CD4-positive, CD25-positive, alpha-beta regulatory T cell (primary cell): ENCODE measurements around the gene RHNO1. TPM values are rescaled to one million over a fixed set of nuclear protein-coding genes. Genes with fewer than 3 reads are reported as not detected.

Source experiments
- ATAC-seq, 2 donors: fragments of 150-1000 bp; cut with Tn5 transposase; one replicate each; pipeline ENCODE4 v1.10.0; 2021; ENCODE audit warnings: low read depth in 2 of 2, moderate number of reproducible peaks in 2 of 2, moderate library complexity in 1 of 2
- DNase-seq, 3 donors: peaks; one replicate each; pipeline versions ENCODE4 v3.0.0 to v3.0.0-alpha.2; 2012 to 2022; ENCODE audit warnings: mixed read lengths in 1 of 3
- H3K27ac ChIP-seq: one replicate; pipeline ENCODE4 v1.7.0; 2013; ENCODE audit warnings: mild to moderate bottlenecking, low read length; ENCODE audit not compliant: insufficient read depth, poor library complexity, severe bottlenecking
- H3K27me3 ChIP-seq: one replicate; pipeline ENCODE4 v1.7.0; 2013; ENCODE audit warnings: low read length; ENCODE audit not compliant: control insufficient read depth, insufficient read depth
- H3K36me3 ChIP-seq: one replicate; pipeline ENCODE4 v1.7.0; 2013; ENCODE audit warnings: mild to moderate bottlenecking, low read length, moderate library complexity; ENCODE audit not compliant: control insufficient read depth, insufficient read depth
- H3K4me1 ChIP-seq: 2 replicates; pipeline ENCODE4 v1.7.0; 2013; ENCODE audit warnings: mild to moderate bottlenecking, low read length; ENCODE audit not compliant: insufficient read depth, control insufficient read depth, poor library complexity, severe bottlenecking
- H3K4me3 ChIP-seq: one replicate; pipeline ENCODE4 v1.7.0; 2013; ENCODE audit warnings: low read depth, mild to moderate bottlenecking, low read length, moderate library complexity
- H3K9me3 ChIP-seq, 2 experiments: 1 replicate in 1 of 2; 2 replicates in 1 of 2; pipeline ENCODE4 v1.7.0; 2013; ENCODE audit warnings: low read length in 2 of 2, mild to moderate bottlenecking in 1 of 2, moderate library complexity in 1 of 2; ENCODE audit not compliant: control insufficient read depth in 2 of 2
- H3K27ac Mint-ChIP-seq, 3 donors: one replicate each; pipeline ENCODE4 v1.8.0; 2020 to 2022; ENCODE audit warnings: mild to moderate bottlenecking in 3 of 3, mixed read lengths in 3 of 3, moderate library complexity in 2 of 3
- H3K27me3 Mint-ChIP-seq: one replicate; pipeline ENCODE4 v1.8.0; 2022; ENCODE audit warnings: mild to moderate bottlenecking, mixed read lengths
- H3K36me3 Mint-ChIP-seq: one replicate; pipeline ENCODE4 v1.8.0; 2020; ENCODE audit warnings: mixed read lengths
- H3K4me1 Mint-ChIP-seq, 4 donors: one replicate each; pipeline ENCODE4 v1.8.0; 2020 to 2022; ENCODE audit warnings: mixed read lengths in 4 of 4, mild to moderate bottlenecking in 1 of 4
- H3K4me3 Mint-ChIP-seq, 4 donors: one replicate each; pipeline ENCODE4 v1.8.0; 2020 to 2022; ENCODE audit warnings: mild to moderate bottlenecking in 4 of 4, mixed read lengths in 4 of 4, moderate library complexity in 3 of 4
- H3K9me3 Mint-ChIP-seq, 7 donors: one replicate each; pipeline ENCODE4 v1.8.0; 2020 to 2022; ENCODE audit warnings: mixed read lengths in 7 of 7, mild to moderate bottlenecking in 3 of 7, moderate library complexity in 2 of 7
- polyA plus RNA-seq, 4 donors: library from polyadenylated mRNA; unstranded; fragments of 300-500 nt; fragmentation: Illumina TruSeq; gene quantifications; one replicate each; pipeline ENCODE4 v1.2.3, GENCODE V29; 2021
- total RNA-seq: library from RNA; stranded (reverse); gene quantifications from one replicate; pipeline ENCODE4 v1.2.3, GENCODE V29; 2022

RHNO1 gene
- total and polyA plus RNA-seq, 5 donors from 2014 or later = 29.9 to 76.0 (median 73.1) TPM

DNA sequence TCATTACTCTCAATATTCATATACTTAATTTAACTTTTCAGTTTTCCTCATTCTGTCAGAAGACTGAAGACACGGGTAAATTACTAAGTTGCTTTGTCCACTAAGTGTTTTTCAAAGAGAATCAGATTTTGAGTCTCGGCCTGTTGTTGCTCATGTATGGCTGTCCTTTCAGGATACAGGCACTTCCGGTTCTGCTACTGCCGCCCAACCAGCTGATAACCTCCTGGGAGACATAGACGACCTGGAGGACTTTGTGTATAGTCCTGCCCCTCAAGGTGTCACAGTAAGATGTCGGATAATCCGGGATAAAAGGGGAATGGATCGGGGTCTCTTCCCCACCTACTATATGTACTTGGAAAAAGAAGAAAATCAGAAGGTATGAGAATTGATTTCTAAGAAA is 53.8 kb downstream of the RHNO1 start:
- Mint-ChIP-seq H3K36me3 (peaks cover 44% of the 10 kb centered on the region), H3K27ac (no peak overlapping the region)

DNA sequence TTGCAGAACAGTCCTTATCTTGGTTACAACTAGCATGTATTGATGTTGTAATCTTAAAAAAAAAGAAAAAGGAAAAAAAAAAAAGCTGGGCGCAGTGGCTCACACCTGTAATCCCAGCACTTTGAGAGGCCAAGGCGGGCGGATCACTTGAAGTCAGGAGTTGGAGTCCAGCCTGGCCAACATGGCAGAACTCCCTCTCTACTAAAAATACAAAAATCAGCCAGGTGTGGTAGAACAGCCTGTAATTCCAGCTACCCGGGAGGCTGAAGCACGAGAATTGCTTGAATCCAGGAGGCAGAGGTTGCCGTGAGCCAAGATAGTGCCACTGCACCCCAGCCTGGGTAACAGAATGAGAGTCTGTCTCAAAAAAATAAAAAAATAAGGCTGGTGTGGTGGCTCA is 56.6 kb downstream of the RHNO1 start:
- DNase-seq (no peak), ATAC-seq (no peak)
- Mint-ChIP-seq H3K4me1 (no peaks in the 10 kb centered on the region), H3K9me3 (no peaks in the 10 kb centered on the region), H3K36me3 (peaks cover 40% of the 10 kb centered on the region), H3K4me3 (no peak overlapping the region), H3K27ac (no peak overlapping the region), H3K27me3 (no peaks in the 10 kb centered on the region)
- Histone ChIP-seq H3K9me3 (no peaks in the 10 kb centered on the region), H3K4me1 (no peaks in the 10 kb centered on the region), H3K4me3 (no peak overlapping the region), H3K27ac (no peak overlapping the region), H3K27me3 (no peaks in the 10 kb centered on the region), H3K36me3 (peaks cover 28% of the 10 kb centered on the region)

More for the DNA sequence above, 53.8 kb downstream of the RHNO1 start:
- peaks cover 0 to 5% (median under 1%) of the 10 kb centered on the region in 4 donors for H3K4me1 Mint-ChIP-seq
- no peak overlapping the region for H3K4me3 Mint-ChIP-seq
- no peaks in the 10 kb centered on the region for H3K27me3 ChIP-seq
- H3K9me3 Mint-ChIP-seq = no peaks in the 10 kb centered on the region
- H3K4me3 ChIP-seq = no peak overlapping the region
- ATAC-seq (no peak), DNase-seq (no peak)
- peaks cover 23% of the 10 kb centered on the region for H3K36me3 ChIP-seq
- H3K27me3 Mint-ChIP-seq = no peaks in the 10 kb centered on the region
- no peaks in the 10 kb centered on the region for H3K4me1 ChIP-seq
- H3K27ac ChIP-seq = no peak overlapping the region
- no peaks in the 10 kb centered on the region for H3K9me3 ChIP-seq

DNA sequence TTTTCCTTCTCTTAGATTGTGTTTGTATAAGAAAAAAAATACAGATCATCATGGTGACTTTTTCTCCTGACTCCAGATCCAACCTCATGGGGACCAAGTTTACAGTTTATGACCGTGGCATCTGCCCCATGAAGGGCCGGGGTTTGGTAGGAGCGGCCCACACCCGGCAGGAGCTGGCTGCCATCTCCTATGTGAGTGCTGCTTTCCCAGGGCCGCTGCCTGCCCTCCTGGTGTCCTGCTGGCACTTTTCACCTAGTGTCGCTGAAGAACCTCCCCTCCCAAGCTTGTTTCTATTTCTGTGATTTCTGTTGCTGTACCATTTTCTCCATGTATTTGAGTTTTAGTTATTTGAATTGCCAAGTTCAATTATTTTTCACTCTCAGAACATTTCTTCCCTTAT is 57.3 kb downstream of the RHNO1 start:
- Mint-ChIP-seq H3K27ac (no peak overlapping the region), H3K4me1 (no peaks in the 10 kb centered on the region), H3K4me3 (no peak overlapping the region), H3K9me3 (no peaks in the 10 kb centered on the region), H3K36me3 (peaks cover 44% of the 10 kb centered on the region), H3K27me3 (no peaks in the 10 kb centered on the region)
- Histone ChIP-seq H3K4me1 (no peaks in the 10 kb centered on the region), H3K27ac (no peak overlapping the region), H3K4me3 (no peak overlapping the region), H3K27me3 (no peaks in the 10 kb centered on the region), H3K36me3 (peaks cover 33% of the 10 kb centered on the region), H3K9me3 (no peaks in the 10 kb centered on the region)
- ATAC-seq (no peak), DNase-seq (no peak)

DNA sequence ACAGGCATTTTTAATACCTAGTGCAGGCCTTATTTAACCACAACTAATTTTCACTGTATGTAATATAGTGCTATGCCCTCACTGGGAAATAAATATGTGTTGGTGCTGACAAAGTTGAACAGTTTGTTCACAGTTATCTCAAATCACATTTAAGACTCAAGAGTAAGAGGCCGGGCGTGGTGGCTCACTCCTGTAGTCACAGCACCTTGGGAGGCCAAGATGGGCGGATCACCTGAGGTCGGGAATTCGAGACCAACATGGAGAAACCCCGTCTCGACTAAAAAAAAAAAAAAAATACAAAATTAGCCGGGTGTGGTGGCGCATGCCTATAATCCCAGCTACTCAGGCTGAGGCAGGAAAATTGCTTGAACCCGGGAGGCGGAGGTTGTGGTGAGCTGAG is 59.3 kb downstream of the RHNO1 start:
- ATAC-seq = no peak
- no peaks in the 10 kb centered on the region for H3K4me1 Mint-ChIP-seq
- Histone ChIP-seq H3K4me1 (no peaks in the 10 kb centered on the region), H3K36me3 (peaks cover 31% of the 10 kb centered on the region), H3K27me3 (no peaks in the 10 kb centered on the region), H3K4me3 (no peak overlapping the region), H3K27ac (no peak overlapping the region), H3K9me3 (no peaks in the 10 kb centered on the region)
- no peak overlapping the region for H3K27ac Mint-ChIP-seq
- H3K4me3 Mint-ChIP-seq = no peak overlapping the region
- no peaks in the 10 kb centered on the region for H3K27me3 Mint-ChIP-seq
- H3K9me3 Mint-ChIP-seq = no peaks in the 10 kb centered on the region
- DNase-seq = no peak
- H3K36me3 Mint-ChIP-seq = peaks cover 36% of the 10 kb centered on the region

DNA sequence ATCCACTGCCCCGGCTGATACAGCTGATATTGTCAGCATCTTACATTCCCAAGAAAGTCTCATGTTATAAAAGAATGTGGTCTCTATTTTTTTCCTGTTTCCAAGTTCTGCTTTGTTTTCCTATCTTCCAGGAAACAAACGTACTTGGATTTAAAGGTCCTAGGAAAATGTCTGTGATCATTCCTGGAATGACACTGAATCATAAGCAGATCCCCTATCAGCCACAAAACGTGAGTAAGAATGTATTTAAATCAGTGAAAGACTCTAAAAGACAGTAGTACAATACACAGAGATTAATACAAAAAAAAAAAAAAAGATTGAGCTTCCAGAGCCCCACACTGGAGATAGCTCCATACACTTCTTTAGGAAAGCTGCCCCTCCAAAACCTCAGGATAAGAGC is 60.5 kb downstream of the RHNO1 start:
- no peak overlapping the region for H3K4me3 Mint-ChIP-seq
- H3K36me3 ChIP-seq = peaks cover 21% of the 10 kb centered on the region
- no peaks in the 10 kb centered on the region for H3K9me3 ChIP-seq
- H3K27ac ChIP-seq = no peak overlapping the region
- no peak overlapping the region for H3K27ac Mint-ChIP-seq
- ATAC-seq (no peak), DNase-seq (no peak)
- no peaks in the 10 kb centered on the region for H3K27me3 Mint-ChIP-seq
- no peak overlapping the region for H3K4me3 ChIP-seq
- H3K36me3 Mint-ChIP-seq = peaks cover 33% of the 10 kb centered on the region
- H3K27me3 ChIP-seq = no peaks in the 10 kb centered on the region
- no peaks in the 10 kb centered on the region for H3K4me1 Mint-ChIP-seq
- H3K9me3 Mint-ChIP-seq = no peaks in the 10 kb centered on the region
- no peaks in the 10 kb centered on the region for H3K4me1 ChIP-seq

Other genes with a start within 250 kb of the RHNO1 start
- gene FKBP4, start 82.3 kb upstream of the RHNO1 start, total RNA-seq = 46.6 TPM
- 10 to 100 TPM; 22.0 to 29.7 (median 27.4) TPM for gene FKBP4, start 82.3 kb upstream of the RHNO1 start, polyA plus RNA-seq
- gene ITFG2, start 64.6 kb upstream of the RHNO1 start, total RNA-seq = 80.0 TPM
- gene ITFG2, start 64.6 kb upstream of the RHNO1 start, polyA plus RNA-seq = 10 to 100 TPM; 38.8 to 53.4 (median 45.5) TPM
- not detected for gene NRIP2, start 42.2 kb upstream of the RHNO1 start, total RNA-seq
- gene NRIP2, start 42.2 kb upstream of the RHNO1 start, polyA plus RNA-seq = 1 to 10 TPM in 2 of 4 donors, under 1 TPM in 2; 0.77 to 1.2 (median 1.0) TPM
- not detected for gene TEX52, start 20.2 kb upstream of the RHNO1 start, total RNA-seq
- gene TEX52, start 20.2 kb upstream of the RHNO1 start, polyA plus RNA-seq = not detected
- gene FOXM1, start within 50 bp of the RHNO1 start, total RNA-seq = 3.8 TPM
- gene FOXM1, start within 50 bp of the RHNO1 start, polyA plus RNA-seq = 1 to 10 TPM in 1 of 4 donors, under 1 TPM in 3; 0.44 to 1.7 (median 0.84) TPM
- gene TULP3, start 13.7 kb downstream of the RHNO1 start, total RNA-seq = 6.7 TPM
- 1 to 10 TPM; 2.4 to 7.7 (median 5.5) TPM for gene TULP3, start 13.7 kb downstream of the RHNO1 start, polyA plus RNA-seq
- gene TEAD4, start 82.2 kb downstream of the RHNO1 start, total RNA-seq = not detected
- gene TEAD4, start 82.2 kb downstream of the RHNO1 start, polyA plus RNA-seq = not detected
- 1.2 TPM for gene TSPAN9, start 200.2 kb downstream of the RHNO1 start, total RNA-seq
- under 1 TPM in 3 of 4 donors, not detected in 1; 0.09 to 0.38 (median 0.22) TPM for gene TSPAN9, start 200.2 kb downstream of the RHNO1 start, polyA plus RNA-seq